Mucosa of gallbladder (tissue), 1 donor: ENCODE data around the gene FCER1G. TPM values are rescaled to one million over a fixed set of nuclear protein-coding genes. Genes with fewer than 3 reads are reported as not detected.
A peak's percentile ranks its signal among the peaks of the same experiment; 100 is the strongest.

Source experiments
- DNase-seq: peaks from one replicate; pipeline ENCODE4 v3.0.0-alpha.2; 2020; ENCODE audit warnings: low spot score
- total RNA-seq: library from RNA; stranded (reverse); gene quantifications from one replicate; pipeline ENCODE4 v1.2.1, GENCODE V29; 2021
- donor health status: DM: no; HTN: no; CAD: no.

Gene FCER1G
- 31.5 TPM for total RNA-seq

DNA sequence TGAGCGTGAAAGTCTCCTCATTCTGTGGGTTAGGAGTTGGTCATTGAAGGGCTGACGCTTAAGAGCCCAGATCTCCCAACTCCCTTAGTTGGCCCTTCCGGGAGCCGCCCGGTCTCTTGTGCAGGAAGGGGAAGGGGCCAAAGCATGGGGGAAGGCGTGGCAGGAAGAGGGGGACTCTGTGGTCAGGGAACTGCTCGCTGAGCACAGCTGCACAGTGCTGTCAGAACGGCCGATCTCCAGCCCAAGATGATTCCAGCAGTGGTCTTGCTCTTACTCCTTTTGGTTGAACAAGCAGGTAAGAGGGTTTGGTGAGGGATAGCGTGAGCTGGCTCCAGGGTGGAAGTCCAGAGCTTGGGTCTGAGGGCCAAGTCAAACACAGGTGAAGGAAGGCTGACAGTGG lies at the start of gene FCER1G:
TSS of gene FCER1G (plus strand) at position 220 of the 400 bp plus-strand sequence. CDS start at position 247, 27 bp downstream.
- DNase-seq: peak; percentile 29

DNA sequence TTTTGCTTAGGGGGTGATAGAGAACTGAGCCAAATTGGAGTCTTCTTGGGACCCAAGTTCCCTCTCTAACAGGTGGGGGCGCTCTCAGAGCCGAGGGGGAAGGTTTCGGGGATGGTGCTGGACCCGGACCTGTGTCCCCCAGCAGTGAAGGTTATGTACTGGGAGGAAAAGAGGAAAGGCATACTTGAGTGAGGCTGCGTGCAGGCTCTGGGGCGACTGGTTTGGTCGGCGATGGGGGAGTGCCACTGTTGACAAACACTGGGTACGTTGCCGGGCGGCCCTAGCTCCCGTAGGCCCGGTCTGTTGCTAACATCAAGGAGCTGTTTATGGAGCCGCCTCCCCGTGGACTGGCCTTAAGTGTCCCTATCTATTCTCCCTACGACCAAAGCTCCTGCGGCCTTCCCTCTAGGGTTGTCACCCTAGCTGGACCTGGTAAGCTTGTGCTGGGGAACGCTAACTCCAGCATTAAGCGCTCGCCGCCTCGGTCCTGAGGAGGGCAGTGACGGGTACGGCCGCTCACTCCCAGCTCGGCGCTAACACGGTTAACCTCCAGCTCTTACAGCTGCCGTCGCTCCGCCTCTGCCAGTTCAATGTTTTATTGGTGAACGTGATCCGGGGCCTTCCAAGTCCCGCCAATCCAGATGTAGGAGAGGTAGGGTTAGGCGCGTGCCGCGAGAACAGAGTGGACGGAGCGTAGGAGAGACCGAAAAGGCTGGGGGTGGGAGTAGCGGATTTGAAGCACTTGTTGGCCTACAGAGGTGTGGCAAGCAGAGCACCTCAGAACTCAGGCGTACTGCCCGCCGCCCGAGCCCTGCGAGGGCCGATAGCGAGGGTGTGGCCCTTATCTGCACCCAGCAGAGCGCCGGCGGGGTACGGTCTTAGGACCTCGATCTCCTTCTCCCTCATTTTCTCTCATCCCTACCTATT lies 49.1 kb upstream of the FCER1G start, which contains the start of gene PPOX:
TSS of gene PPOX (plus strand) at position 685 of the 927 bp plus-strand sequence. CDS start 422 bp downstream, outside the sequence.
- peak; percentile 97 for DNase-seq

DNA sequence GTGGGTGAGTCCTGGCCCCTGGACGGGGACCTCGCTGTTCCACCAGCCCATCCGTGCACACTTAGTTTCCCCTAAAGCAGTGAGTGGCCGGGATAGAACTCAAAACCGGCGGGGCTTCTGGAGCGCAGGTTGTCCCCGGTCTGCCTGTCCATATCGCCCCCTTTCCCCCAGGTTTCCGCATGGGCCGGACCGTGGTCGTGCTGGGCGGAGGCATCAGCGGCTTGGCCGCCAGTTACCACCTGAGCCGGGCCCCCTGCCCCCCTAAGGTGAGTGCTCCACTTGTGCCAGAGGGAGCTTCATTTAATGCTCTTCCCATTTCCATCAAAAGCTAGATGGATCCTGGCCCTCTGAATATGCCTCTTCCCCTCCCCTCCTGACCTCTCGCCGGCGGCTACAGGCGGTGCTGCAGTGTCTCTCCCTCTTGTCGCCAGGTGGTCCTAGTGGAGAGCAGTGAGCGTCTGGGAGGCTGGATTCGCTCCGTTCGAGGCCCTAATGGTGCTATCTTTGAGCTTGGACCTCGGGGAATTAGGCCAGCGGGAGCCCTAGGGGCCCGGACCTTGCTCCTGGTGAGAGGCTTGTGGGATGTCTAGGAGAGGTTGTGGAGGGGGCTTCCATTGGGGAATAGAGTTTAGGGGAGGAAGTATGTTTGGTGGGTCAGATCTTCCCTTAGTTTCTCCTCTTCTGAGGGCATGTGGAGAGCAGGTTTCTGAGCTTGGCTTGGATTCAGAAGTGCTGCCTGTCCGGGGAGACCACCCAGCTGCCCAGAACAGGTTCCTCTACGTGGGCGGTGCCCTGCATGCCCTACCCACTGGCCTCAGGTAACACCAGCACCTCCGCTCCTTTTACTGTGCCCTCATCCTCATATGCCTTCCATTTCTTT lies 48.2 kb upstream of the FCER1G start:
- DNase-seq: no peak

DNA sequence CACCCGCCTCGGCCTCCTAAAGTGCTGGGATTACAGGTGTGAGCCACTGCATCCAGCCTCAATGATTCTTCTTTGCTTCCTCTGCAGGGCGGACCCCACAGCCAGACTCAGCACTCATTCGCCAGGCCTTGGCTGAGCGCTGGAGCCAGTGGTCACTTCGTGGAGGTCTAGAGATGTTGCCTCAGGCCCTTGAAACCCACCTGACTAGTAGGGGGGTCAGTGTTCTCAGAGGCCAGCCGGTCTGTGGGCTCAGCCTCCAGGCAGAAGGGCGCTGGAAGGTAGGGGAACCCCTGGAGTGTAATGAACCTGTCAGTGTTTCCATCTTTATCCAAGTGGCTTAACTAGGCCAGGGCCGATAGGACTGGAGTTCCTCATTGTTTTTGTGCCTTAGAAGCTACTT lies 46.2 kb upstream of the FCER1G start:
- DNase-seq: no peak

DNA sequence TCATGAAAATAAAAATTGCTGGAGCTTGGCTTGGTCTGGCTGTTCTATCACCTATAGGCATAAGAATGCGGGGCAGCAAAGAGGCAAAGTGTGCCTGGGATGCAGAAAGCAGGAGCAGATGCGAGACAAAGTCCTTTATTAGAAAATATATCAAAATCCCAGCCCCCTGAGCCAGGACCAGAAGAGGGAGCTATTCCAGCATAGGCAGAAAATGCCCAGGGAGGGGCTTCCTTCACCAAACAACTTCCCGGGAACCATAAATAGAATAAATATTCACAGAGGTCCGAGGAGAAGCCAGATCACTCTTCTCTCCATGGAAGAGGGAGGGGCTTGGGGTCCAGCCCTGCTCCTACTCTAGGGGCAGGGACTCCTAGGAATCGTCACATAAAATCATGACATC lies 43.9 kb upstream of the FCER1G start:
- no peak for DNase-seq

DNA sequence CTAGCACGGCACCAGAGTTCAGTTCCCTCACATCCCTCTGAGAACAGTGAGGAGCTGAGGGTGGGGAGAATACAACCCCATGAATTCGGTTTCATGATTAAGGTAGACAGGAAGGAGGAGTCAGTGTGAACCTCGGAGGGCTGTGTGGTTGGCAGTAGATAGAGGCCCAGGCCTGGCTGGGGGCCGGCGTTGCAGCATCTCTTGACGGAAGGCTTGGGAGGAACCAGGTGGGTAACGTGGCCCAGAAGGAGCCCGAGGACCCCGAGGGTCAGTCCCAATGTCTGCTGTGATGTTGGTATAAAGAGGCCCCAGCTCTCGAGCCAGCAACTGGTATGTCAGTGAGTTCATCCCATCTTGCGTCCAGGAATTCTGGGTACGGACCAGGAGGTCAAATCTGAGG lies 43.4 kb upstream of the FCER1G start:
- DNase-seq: no peak

DNA sequence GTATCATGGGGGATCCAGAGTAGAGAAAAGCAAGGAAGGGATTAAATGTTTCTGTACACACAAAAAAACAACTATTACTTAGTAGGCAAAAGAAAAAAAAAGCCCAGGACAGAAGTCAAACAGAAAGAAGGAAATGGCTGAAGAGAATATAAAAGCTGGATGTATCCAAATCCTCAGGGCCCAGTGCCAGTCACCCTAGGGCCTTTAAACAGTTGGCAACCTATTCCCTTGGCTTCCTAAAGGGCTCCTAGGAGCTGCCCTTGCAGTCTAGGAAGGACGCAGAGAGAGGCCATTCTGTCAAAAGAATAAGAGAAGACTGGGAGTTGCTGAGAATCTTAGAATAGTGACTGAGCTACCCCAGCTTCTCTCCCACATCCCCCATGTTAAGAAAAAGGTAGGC lies 42.7 kb upstream of the FCER1G start:
- DNase-seq: no peak

DNA sequence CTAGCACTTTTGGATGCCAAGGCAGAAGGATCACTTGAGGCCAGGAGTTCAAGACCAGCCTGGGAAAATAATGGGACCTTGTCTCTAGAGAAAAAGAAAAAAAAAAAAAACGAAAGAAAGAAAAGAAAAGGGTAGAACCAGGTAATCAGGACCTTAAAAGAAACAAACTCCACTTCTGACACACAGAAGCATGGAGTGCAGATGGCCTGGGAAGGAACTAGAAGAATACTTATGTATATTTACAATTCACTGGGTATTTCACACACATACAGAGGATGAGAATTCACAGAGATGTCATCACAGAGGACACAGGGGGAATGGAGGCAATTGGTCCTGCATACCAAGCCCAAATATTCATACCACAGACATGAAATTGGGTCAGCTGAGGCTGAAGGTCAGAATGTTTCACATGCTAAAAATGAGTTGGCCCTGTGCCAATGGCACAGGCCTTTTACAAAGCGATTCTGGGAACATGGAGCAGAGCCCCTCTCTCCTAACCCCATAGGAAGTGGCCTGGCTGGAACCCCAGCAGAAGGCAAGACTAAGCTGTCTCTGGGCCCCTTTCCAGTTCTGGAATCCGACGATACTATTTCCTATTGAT lies 42.2 kb upstream of the FCER1G start:
- DNase-seq: peak; percentile 27

DNA sequence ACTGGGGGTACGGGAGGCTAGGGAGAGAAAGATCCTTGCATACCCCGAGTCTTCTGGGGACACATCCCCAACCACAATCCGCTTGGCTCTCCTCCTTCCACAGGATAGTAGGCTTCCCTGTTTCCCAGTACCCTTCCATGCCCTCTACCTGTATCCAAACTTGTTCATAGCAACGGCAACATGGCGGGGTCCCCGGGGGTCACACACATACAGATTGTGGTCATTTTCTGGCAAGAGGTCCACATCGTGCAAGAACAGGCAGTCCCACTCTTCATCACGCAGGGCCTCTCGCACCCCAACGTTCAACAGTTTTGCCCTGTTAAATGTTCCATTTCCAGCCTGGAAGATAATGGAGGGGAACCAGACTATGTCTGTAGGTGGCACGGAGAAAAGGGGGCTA lies 41.4 kb upstream of the FCER1G start:
- DNase-seq: no peak

DNA sequence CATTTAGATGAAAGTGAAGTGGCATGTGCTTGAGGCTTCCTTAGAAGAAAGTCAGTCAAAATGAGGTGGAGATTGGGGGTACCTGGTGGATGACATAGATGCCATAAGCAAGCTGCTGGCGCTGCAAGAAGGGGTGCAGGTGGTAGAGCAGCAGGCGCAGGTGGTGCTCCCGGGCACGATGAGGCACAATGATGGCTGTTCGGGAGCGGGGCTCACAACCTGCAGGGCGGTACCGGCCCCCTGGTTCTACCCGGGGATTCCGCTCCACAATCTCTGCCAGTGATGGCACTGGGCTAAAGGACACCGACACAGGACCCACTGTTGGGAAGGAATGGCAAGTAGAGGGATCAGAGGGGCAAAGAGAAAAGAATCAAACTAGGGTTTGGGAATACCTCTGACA lies 40.2 kb upstream of the FCER1G start:
- no peak for DNase-seq

DNA sequence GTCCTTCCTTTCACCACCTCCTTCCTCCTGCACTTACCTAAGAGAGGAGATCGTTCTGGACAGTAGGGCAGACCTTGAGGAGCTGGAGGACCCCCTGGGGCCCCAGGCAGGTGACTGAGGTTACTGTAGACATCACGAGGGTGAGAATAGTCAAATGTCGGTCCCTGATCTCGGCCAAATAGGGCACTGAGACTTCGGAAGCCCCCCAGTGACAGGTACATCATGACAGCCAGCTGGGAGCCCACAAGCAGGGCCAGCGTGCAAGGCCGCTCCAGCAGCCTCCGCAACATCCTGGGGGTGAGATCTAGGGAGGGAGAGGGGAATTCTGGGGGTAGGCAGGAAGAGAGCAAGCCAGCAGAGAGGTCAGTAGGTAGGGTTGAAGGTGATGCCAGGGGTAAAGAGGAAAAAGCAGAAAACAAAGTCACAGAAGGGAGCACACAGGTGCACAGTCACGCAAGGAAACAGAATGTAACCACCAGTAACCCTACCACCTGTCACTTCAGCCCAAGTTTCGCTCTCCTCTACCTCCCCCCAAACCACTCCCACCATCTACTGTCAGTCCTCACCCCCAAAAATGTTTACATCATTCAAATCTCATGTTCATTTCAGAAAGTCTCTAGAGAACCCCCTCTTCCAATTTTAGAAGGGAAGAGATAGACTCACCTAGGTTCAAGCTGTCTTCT lies 39.2 kb upstream of the FCER1G start:
- DNase-seq: no peak

DNA sequence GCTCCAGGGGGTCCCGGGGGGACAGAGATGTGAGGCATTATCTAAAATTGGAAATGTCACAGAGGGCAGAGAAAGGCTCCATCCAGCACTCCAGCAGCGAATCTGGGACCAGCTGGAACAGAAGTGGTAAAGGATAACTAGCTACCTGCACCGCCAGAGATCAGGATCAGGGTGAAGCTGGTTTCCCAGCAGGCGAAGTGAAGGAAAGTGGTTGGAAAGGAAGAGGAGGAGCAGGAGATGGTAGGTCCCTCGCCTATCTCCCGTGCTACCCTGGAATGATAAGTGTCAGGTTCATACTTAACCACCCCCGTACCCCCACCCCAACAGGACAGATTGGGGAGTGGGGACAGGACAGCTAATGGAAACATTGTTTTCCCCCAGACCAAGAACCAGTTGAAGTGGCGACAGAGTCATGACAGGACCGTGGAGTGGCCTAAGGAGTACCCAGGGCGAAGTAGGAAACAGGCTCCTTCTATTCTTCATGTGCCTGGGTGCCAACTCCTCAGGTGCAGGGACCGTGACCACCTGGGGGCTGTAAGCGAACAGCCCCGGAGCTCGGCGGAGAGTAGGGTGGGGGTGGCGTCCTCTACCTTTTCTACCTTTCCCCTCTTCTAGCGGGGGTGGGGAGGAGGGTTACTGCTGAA lies 38.5 kb upstream of the FCER1G start:
- DNase-seq: no peak

DNA sequence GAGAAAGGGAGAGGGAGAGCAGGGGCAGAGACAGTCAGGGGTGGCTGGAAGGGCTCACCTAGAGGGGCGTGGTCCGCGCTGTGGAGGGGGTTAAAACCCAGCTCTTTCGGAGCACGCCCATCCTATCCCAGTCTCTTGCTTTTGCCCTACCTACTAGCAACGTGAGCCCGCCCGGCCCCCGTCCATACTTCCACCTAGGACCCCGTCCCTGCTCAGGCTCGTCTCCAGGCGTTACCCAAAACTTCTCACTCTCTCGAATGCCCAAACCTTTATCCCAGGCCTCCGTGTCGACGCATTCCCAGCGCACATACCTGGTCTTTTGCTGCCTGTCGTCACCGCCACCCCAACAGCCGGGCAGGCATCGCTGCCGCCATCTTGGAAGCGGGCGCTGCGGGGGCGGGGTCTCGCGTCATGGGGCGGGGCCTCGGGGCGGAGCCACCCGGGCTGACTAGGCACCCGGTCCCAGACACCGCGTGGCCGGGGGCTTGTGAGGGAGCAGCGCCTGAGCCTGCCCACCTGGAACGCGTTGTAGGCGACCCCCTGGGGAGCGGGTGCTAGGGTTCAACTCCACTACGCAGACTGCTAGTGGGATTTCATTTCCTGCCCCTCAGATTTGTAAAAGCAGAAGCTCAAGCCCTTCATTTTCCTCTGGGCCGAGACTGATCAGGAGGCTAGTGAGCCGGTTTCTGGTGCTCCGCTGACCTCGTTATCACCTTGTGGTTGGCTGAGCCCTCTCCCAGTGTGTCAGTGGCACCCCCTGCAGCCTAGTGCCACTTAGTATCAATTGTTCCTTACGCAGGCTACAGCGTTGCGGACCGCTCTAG lies 37.8 kb upstream of the FCER1G start, which contains the start of gene B4GALT3:
TSS of gene B4GALT3 (minus strand) at position 396 of the 824 bp plus-strand sequence. CDS start 1,447 bp downstream, outside the sequence.
- DNase-seq: peak; percentile 89

DNA sequence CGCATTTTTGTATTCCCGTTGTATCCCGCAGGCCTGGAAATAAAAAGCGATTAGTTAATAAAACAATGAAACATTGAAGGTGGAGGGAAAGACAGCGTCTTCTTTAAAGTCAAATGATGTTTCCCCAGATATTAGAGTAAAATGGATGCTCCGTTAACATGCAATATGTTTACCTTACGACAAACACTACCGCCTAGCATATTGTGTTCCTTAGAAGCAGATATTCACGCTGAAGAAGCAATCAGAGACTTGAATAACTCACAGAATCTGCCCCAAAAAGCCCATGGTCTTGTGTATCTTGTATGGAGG lies 37.2 kb upstream of the FCER1G start:
- no peak for DNase-seq

DNA sequence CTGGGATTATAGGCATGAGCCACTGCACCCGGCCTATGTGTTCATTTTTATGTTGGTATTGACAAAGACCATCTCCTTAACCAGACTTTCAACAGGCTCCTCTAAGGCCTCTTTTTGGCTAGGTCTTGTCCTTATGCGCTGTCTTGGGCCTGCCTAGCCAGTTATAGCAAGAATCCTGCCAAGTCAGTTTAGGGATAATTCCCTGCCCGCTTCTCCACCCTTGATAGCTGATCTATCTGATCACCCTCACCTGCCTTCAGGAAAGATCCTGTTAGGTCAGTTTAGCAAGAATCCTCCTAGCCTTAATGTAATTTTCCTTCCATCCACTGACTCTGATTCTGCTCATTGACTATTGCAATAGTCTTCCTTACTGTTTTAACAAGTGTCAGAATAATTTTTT lies 35.4 kb upstream of the FCER1G start:
- DNase-seq: no peak

DNA sequence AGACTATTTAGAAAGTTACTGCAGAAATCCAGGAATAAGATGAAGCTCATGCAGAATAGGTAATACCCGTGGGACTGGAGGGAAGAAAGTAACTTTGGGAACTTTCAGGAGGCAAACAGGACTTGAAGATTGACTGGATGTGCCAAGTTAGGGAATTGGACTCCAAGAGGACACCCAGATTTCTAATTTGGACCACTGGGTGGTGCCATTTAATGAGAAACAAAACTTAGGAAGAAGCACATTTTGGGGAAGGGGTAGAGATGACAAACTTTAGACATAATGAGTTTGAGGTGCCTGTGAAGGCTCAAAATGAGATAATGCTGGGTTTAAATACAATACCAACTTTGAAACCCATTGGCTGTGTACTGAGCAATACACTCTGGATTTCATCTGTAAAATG lies 34.5 kb upstream of the FCER1G start:
- no peak for DNase-seq

DNA sequence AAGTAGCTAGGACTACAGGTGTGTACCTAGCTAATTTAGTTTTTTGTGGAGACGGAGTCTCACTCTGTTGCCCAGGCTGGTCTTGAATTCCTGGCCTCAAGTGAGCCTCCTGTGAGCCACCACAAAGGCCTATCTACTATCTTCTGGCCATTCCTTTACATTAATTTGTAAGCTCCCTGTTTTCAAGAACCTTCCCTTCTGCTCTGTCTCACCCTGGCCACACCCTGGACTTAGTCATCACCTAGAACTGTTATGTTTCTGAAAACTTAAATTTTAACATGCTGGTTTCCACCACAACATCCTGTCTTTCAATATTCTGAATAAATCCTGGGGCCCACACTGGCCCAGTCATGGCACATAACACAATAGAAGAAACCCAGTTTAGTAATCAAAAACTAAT lies 32.9 kb upstream of the FCER1G start:
- DNase-seq: no peak

DNA sequence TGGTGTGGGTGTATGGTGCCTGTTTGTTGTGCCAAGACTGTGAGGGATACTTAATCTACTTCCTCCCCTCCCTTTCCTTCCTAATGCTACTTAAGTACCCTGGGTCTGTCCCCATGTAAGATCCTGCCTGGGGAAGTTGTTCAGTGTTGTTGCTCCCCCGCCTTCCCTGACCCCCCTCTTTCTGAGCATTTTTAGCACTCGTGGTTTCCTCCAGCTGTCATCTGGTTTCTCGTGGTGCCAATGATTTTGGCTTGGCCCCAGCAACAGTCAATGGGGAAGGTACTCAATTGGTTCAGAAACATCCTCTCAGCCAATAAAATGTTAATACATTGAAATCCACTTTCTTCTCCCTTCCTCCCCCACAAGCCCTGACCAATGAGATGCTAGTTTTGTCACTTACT lies 29.8 kb upstream of the FCER1G start:
- DNase-seq: peak; percentile 78

DNA sequence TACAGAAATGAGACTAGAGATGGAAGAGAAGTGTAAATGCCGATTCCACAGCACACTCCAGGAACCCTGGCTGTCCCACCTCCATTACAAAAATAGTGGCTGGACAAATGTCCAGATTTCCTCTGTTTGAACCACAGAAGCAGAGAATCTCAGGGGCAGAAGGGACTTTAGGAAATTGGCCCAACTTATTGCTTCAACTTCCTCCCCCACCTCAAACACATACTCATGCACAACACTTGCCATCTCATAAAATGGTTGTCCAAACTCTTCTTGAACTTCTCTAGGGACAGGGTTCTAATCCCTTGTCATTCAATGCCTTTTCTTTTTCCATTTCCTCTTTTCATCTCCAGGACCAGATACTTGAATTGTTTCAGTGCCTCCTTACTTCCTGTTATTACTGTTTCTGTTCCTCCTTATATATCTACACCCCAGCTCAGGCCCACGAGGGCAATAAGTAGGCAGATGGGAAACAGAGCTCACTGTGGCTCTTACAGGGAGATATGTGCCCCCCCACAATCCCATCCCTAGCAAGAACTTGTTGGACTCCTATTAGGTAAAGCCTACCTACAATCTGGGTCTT lies 29.3 kb upstream of the FCER1G start:
- no peak for DNase-seq

DNA sequence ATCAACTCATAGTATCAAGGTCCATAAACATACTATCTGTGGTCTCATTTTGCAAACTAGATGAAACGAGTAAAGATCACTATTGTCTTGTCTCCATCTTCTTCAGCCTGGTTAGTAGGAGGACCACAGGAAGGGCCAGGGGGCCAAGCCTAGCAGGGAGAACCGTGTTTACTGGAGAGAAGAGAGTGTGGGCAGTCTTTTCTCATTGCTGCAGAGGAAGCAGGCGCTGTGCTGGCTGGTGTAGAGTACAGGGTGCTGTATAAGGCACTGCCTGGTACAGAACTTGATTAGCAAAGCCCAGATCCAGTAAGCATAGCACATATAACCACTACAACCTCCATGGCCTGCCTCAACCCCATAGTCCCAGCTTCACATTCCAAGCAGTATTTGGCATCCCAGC lies 27.8 kb upstream of the FCER1G start:
- DNase-seq: no peak
